NB4 (cell line): ENCODE measurements around the gene ADAT1.
"Not testable (repeated sequence)": the region's sequence is repeated elsewhere in the genome, so short reads cannot be mapped to it uniquely, and the experiment has no call there.

Experiments used
- DNase-seq: peaks from one replicate; pipeline ENCODE4 v3.0.0; 2010; ENCODE audit warnings: low read depth
- H3K4me3 ChIP-seq: one replicate; pipeline ENCODE4 v1.5.1; 2011; ENCODE audit warnings: mild to moderate bottlenecking, low read depth, low read length, moderate library complexity
- MYC ChIP-seq: IDR thresholded peaks from 2 replicates; pipeline ENCODE4 v1.6.1; 2011; ENCODE audit warnings: low read depth, low read length
- POLR2A ChIP-seq: IDR thresholded peaks from 2 replicates; pipeline ENCODE4 v1.6.1; 2011; ENCODE audit warnings: mild to moderate bottlenecking; ENCODE audit not compliant: insufficient read length; ENCODE audit errors: extremely low read depth
- TF ChIP-seq, protein P1 (sequence below): IDR thresholded peaks from one replicate; pipeline ENCODE4 v1.5.1; 2012; ENCODE audit warnings: low read depth, low read length
- TF ChIP-seq, protein P2 (sequence below): IDR thresholded peaks from 2 replicates; pipeline ENCODE4 v1.6.1; 2011; ENCODE audit warnings: low read depth, low read length

ADAT1 gene

DNA sequence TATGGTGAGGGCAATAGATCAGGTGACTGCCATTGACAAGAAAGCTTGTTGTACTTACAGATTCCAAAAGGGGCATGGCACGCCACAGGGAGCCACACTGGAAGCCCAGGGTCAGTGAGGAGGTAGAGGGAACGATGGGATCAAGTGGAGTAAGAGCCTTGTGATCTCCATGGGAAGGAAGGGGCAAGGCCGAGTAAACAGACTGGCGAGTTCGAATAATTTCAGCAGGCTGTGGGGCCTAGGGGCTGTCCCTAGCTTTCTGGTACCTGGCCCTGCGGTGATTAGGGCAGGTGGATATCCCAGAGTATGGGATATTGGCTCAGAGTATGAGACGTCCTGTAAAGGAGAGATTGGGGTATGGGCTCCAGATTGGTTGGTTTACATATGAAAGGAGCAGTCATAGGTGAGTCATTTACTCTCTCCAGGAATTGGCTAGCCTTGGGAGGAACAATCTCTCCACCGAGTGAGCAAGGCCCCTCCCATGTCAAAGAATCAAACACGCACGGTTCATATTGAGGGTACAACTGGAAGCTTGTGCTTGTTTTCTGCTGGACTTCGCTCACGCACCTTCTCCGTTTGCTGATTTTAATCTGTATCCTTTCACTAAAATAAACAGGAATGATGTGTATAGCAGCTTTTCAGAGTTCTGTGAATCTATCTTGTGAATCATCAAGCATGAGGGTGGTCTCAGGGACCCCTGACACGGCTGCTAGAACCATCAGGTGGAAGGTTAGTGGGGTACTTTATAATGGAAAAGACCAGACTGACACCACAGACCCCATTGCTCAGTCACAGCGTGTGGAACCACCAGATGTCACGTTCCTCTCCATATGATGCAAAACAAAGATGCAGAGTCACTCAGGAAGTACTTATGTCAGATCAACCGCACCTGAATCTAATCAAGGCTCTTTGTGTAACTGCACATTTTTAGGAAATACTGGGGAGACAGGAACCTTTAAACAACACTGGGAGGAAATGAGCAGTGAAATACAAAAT, 29.0 kb downstream of the ADAT1 start:
- TF ChIP-seq POLR2A (no peak), MYC (no peak)
- TF ChIP-seq, protein P1, sequence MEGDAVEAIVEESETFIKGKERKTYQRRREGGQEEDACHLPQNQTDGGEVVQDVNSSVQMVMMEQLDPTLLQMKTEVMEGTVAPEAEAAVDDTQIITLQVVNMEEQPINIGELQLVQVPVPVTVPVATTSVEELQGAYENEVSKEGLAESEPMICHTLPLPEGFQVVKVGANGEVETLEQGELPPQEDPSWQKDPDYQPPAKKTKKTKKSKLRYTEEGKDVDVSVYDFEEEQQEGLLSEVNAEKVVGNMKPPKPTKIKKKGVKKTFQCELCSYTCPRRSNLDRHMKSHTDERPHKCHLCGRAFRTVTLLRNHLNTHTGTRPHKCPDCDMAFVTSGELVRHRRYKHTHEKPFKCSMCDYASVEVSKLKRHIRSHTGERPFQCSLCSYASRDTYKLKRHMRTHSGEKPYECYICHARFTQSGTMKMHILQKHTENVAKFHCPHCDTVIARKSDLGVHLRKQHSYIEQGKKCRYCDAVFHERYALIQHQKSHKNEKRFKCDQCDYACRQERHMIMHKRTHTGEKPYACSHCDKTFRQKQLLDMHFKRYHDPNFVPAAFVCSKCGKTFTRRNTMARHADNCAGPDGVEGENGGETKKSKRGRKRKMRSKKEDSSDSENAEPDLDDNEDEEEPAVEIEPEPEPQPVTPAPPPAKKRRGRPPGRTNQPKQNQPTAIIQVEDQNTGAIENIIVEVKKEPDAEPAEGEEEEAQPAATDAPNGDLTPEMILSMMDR: no peak
- TF ChIP-seq, protein P2, sequence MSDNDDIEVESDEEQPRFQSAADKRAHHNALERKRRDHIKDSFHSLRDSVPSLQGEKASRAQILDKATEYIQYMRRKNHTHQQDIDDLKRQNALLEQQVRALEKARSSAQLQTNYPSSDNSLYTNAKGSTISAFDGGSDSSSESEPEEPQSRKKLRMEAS: no peak
- no peak overlapping the region for H3K4me3 ChIP-seq
- peak; percentile 28 for DNase-seq

DNA sequence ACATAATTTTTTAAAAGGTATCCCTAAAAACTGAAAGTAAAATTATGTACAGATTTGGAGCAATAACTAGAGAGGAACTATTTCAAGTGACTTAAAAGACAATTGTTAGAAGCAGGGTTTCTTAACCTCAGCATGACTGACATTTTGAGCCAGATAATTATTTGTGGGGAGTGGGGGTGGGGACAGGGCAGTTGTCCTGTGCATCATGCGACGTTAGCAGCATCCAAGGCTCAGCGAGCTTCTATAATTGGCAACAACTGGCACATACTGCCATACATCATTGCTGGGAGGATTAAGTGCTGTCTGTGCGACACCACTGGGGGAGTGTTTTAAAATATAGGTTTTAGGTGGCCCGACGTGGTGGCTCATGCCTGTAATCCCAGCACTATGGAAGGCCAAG, 29.8 kb downstream of the ADAT1 start:
- TF ChIP-seq, protein P1: no peak
- no peak for TF ChIP-seq POLR2A
- no peak for TF ChIP-seq MYC
- TF ChIP-seq, protein P2: no peak

DNA sequence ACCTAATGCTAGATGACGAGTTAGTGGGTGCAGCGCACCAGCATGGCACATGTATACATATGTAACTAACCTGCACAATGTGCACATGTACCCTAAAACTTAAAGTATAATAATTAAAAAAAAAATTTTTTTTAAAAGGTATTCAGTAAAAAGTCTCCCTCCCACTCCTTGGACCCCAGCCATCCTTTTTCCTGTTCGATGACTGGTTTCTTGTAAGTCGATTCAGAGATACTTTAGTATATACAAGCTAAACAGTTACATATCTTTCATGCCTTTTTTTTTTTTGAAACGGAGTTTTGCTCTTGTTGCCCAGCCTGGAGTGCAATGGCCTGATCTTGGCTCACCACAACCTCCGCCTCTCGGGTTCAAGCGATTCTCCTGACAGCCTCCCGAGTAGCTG, 31.2 kb downstream of the ADAT1 start:
- not testable (repeated sequence) for H3K4me3 ChIP-seq, DNase-seq

More for the DNA sequence above, 29.8 kb downstream of the ADAT1 start:
- no peak for DNase-seq
- H3K4me3 ChIP-seq: no peak overlapping the region

DNA sequence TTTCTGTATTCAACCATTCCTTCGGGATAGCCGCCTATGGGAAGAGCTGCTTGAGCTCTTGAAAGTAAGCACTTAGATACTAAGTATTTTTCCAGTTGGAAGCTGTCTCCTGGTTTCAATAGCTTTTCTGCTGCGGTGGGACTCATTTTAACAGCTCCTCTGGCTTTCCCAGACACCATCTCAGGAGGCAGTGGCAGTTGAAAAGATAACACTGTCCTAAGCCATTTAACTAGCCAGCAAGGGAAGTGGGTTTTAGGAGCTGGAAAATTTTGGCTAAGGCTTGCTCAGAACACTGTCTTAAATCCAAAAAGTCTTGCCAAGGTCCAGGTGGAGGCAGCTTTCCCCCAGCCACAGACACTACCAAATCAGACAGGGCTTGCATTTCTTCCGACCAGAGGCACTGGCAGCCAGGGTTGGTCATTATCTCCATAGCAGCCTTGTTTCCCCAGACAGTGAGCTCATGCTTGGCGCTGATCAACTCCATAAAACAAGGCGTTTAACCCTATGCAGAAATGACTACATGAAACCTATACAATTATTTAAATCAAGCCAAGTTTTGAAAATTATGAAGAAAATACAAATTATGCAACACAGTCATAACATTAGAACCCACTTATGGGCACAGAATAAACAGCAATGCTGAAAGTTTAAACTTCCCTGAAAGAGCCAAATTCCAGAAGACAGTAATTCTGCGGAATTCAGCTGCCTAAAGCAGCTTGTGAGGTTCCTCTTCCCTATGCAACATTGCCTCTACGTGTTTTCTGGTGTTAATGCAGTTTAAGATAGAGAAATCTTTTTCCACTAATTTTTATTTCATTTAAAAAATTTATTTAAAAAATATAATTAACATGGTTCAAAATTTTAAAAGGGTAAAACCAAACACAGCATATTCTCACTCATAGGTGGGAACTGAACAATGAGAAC, 31.9 kb downstream of the ADAT1 start:
- TF ChIP-seq, protein P2: no peak
- TF ChIP-seq MYC (no peak), POLR2A (no peak)
- TF ChIP-seq, protein P1: no peak
- H3K4me3 ChIP-seq: no peak overlapping the region
- DNase-seq: no peak

DNA sequence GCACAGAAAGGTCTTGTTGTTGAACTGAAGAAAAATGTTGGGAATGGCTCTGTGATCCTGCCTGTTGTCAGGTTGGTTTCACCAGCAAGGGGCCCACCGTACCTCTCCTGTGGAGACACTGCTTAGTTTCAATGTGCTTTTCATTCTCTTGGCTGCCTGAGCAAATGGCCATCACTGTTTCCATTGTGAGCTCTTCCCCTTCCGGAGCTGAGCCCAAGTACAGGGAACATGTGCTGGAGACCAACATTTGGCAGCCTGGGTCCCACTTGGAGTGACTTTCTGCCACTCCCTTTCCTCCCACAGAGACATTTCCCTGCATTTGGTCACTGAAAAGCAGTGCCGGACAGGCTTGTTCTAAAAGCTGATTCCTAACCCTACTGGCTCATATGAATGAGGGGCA, 33.8 kb downstream of the ADAT1 start:
- no peak for DNase-seq
- no peak for TF ChIP-seq POLR2A
- TF ChIP-seq, protein P2: no peak
- no peak for TF ChIP-seq MYC
- TF ChIP-seq, protein P1: no peak
- H3K4me3 ChIP-seq: no peak overlapping the region

DNA sequence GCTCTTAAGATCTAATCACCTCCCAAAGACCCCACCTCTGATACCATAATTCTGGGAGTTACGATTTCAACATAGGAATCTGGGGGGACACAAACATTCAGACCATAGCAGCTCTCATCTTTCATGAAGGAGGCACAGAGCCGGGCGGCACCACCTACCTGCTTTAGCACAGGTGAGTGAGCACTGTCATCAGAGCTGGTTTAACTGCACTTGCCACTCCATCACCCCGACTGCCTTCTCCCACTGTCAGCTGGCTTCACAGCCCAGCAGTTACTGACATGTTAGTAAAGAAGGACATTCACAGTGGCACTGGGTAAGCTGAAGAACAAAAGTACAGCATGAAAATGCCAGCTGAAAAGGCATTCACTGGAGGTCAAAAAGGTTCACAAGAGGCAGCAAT, 34.4 kb downstream of the ADAT1 start:
- TF ChIP-seq, protein P2: no peak
- TF ChIP-seq, protein P1: no peak
- TF ChIP-seq POLR2A (no peak), MYC (no peak)
- no peak for DNase-seq
- H3K4me3 ChIP-seq: no peak overlapping the region
